H1 (cell line): ENCODE measurements around the gene UBR7. TPM values are rescaled to one million over a fixed set of nuclear protein-coding genes. Genes with fewer than 3 reads are reported as not detected.
"Not testable (repeated sequence)": the region's sequence is repeated elsewhere in the genome, so short reads cannot be mapped to it uniquely, and the experiment has no call there.

Experiments used
- CTCF ChIA-PET: fragments of 300-600 bp; sonication (Branson Sonifier 250); formaldehyde crosslinking; loops from one replicate; lab custom pipeline; 2021; ENCODE audit not compliant: partially characterized antibody; lab: Charles Lee
- POLR2A ChIA-PET: fragments of 300-600 bp; sonication (Branson Sonifier 250); formaldehyde crosslinking; loops from one replicate; lab custom pipeline; 2021; ENCODE audit warnings: inconsistent platforms; ENCODE audit not compliant: partially characterized antibody; lab: Charles Lee
- DNase-seq, 2 experiments: peaks; one replicate each; pipeline versions ENCODE4 v3.0.0 to v3.0.0-alpha.2; 2010 to 2022; ENCODE audit warnings: low spot score in 2 of 2, low read depth in 1 of 2, mixed read lengths in 1 of 2
- FAIRE-seq: peaks from 2 replicates; lab custom pipeline; 2011; peaks lifted over from hg19 to GRCh38; lab: Jason Lieb, UNC
- H2AFZ ChIP-seq: 2 replicates; pipeline ENCODE4 v1.8.1; 2012; ENCODE audit warnings: low read length, inconsistent platforms
- H2AK5ac ChIP-seq: 2 replicates; pipeline ENCODE4 v1.6.1; 2013; ENCODE audit warnings: low read depth, low read length
- H2BK120ac ChIP-seq: replicated peaks from 2 replicates; pipeline ENCODE3; 2013; ENCODE audit warnings: low read depth, low read length, inconsistent platforms
- H2BK12ac ChIP-seq: 2 replicates; pipeline ENCODE4 v1.6.1; 2013; ENCODE audit warnings: low read depth, low read length
- H2BK15ac ChIP-seq: 2 replicates; pipeline ENCODE4 v1.6.1; 2013; ENCODE audit warnings: low read length
- H2BK20ac ChIP-seq: 2 replicates; pipeline ENCODE4 v1.6.1; 2013; ENCODE audit warnings: low read length
- H2BK5ac ChIP-seq: 2 replicates; pipeline ENCODE4 v1.6.1; 2013; ENCODE audit warnings: low read depth, low read length
- H3K14ac ChIP-seq: 2 replicates; pipeline ENCODE4 v1.6.1; 2013; ENCODE audit warnings: inconsistent platforms; ENCODE audit not compliant: insufficient read length
- H3K18ac ChIP-seq: 2 replicates; pipeline ENCODE4 v1.6.1; 2013; ENCODE audit warnings: low read length; ENCODE audit errors: extremely low read depth
- H3K23ac ChIP-seq: 2 replicates; pipeline ENCODE4 v1.6.1; 2013; ENCODE audit warnings: inconsistent platforms; ENCODE audit not compliant: insufficient read length
- H3K23me2 ChIP-seq: 2 replicates; pipeline ENCODE4 v1.6.1; 2013; ENCODE audit warnings: low read depth, low read length
- H3K27ac ChIP-seq: 2 replicates; pipeline ENCODE4 v1.6.1; 2011; ENCODE audit warnings: low read depth, low read length, inconsistent platforms
- H3K27me3 ChIP-seq, 4 experiments: replicated peaks in 1 of 4; 1 replicate in 1 of 4; 2 replicates in 3 of 4; pipeline versions ENCODE4 v1.6.1 to v1.8.1; 2011 to 2013; ENCODE audit warnings: low read length in 3 of 4, mild to moderate bottlenecking in 3 of 4, inconsistent platforms in 2 of 4, mixed read lengths in 2 of 4, moderate library complexity in 1 of 4; ENCODE audit not compliant: control insufficient read depth in 3 of 4, insufficient read depth in 3 of 4; ENCODE audit errors: extremely low read depth in 1 of 4
- H3K36me3 ChIP-seq, 4 experiments: 2 replicates each; pipeline versions ENCODE4 v1.6.1 to v1.8.1; 2011 to 2013; ENCODE audit warnings: mild to moderate bottlenecking in 4 of 4, low read length in 3 of 4, moderate library complexity in 2 of 4, control low read depth in 1 of 4, inconsistent platforms in 1 of 4; ENCODE audit not compliant: insufficient read depth in 4 of 4, control insufficient read depth in 2 of 4
- H3K4ac ChIP-seq: replicated peaks from 2 replicates; pipeline ENCODE3; 2013; ENCODE audit warnings: low read length, low read depth, mixed read lengths, inconsistent platforms; ENCODE audit not compliant: insufficient read length
- H3K4me1 ChIP-seq, 4 experiments: replicated peaks in 1 of 4; 1 replicate in 1 of 4; 2 replicates in 3 of 4; pipeline versions ENCODE4 v1.6.1 to v1.8.1; 2011 to 2013; ENCODE audit warnings: low read length in 3 of 4, inconsistent platforms in 2 of 4, mixed read lengths in 1 of 4; ENCODE audit not compliant: insufficient read depth in 4 of 4, control insufficient read depth in 3 of 4
- H3K4me2 ChIP-seq, 2 experiments: 2 replicates each; pipeline versions ENCODE4 v1.6.1 to v1.8.1; 2011 to 2013; ENCODE audit warnings: low read depth in 2 of 2, low read length in 2 of 2, control low read depth in 1 of 2, inconsistent platforms in 1 of 2, mild to moderate bottlenecking in 1 of 2; ENCODE audit not compliant: insufficient read depth in 1 of 2
- H3K4me3 ChIP-seq, 4 experiments: fragments of 200-600, 300-600 bp in 1 of 4; sonication (generic), shearing (Covaris generic), sonication (Bioruptor Twin) in 1 of 4; 2 replicates each; pipeline versions ENCODE4 v1.5.1 to v1.8.1; 2011 to 2016; ENCODE audit warnings: low read length in 4 of 4, low read depth in 3 of 4, control low read depth in 2 of 4, inconsistent platforms in 2 of 4, mild to moderate bottlenecking in 2 of 4, mixed read lengths in 1 of 4, moderate library complexity in 1 of 4; ENCODE audit not compliant: insufficient read depth in 2 of 4; ENCODE audit errors: extremely low read depth in 1 of 4
- H3K56ac ChIP-seq: replicated peaks from 2 replicates; pipeline ENCODE3; 2013; ENCODE audit warnings: low read depth, mild to moderate bottlenecking, mixed read lengths, low read length, inconsistent platforms; ENCODE audit not compliant: insufficient read length
- H3K79me1 ChIP-seq: 2 replicates; pipeline ENCODE4 v1.6.1; 2013; ENCODE audit warnings: low read depth, low read length, control low read depth
- H3K79me2 ChIP-seq, 2 experiments: 2 replicates each; pipeline versions ENCODE4 v1.6.1 to v1.8.1; 2012 to 2013; ENCODE audit warnings: low read length in 2 of 2, mild to moderate bottlenecking in 2 of 2, inconsistent platforms in 1 of 2; ENCODE audit not compliant: insufficient read depth in 2 of 2, control insufficient read depth in 1 of 2
- H3K9ac ChIP-seq, 4 experiments: replicated peaks in 1 of 4; 1 replicate in 1 of 4; 2 replicates in 3 of 4; pipeline versions ENCODE4 v1.6.1 to v1.8.1; 2011 to 2013; ENCODE audit warnings: low read depth in 3 of 4, low read length in 3 of 4, control low read depth in 2 of 4, mild to moderate bottlenecking in 2 of 4, moderate library complexity in 2 of 4, inconsistent platforms in 1 of 4; ENCODE audit errors: extremely low read depth in 1 of 4
- H3K9me3 ChIP-seq, 2 experiments: 2 replicates each; pipeline versions ENCODE4 v1.6.1 to v1.8.1; 2012 to 2013; ENCODE audit warnings: mild to moderate bottlenecking in 2 of 2, moderate library complexity in 2 of 2, control low read depth in 1 of 2, inconsistent platforms in 1 of 2, low read depth in 1 of 2, low read length in 1 of 2, mixed read lengths in 1 of 2; ENCODE audit not compliant: insufficient read depth in 2 of 2
- H4K20me1 ChIP-seq, 2 experiments: replicated peaks in 1 of 2; 2 replicates each; pipeline versions ENCODE3 to v1.8.1; 2011 to 2013; ENCODE audit warnings: inconsistent platforms in 2 of 2, low read length in 2 of 2, mild to moderate bottlenecking in 1 of 2; ENCODE audit not compliant: insufficient read depth in 2 of 2, control insufficient read depth in 1 of 2
- H4K5ac ChIP-seq: 2 replicates; pipeline ENCODE4 v1.6.1; 2013; ENCODE audit warnings: low read length, low read depth, mixed read lengths, inconsistent platforms; ENCODE audit not compliant: insufficient read length
- H4K8ac ChIP-seq: 2 replicates; pipeline ENCODE4 v1.8.0; 2013; ENCODE audit warnings: mild to moderate bottlenecking, moderate library complexity, low read length, inconsistent platforms; ENCODE audit not compliant: insufficient read depth; ENCODE audit errors: extremely low read depth
- H4K91ac ChIP-seq: replicated peaks from 2 replicates; pipeline ENCODE3; 2013; ENCODE audit warnings: low read length, mixed read lengths, inconsistent platforms; ENCODE audit not compliant: insufficient read length
- WGBS, 2 experiments: shearing (Covaris generic) in 1 of 2; methylation state at CpG; one replicate each; pipeline versions ENCODE4 v1.1.6 to v1.1.7; 2013 to 2015; ENCODE audit warnings: low lambda C conversion rate in 2 of 2, mixed read lengths in 2 of 2, inconsistent platforms in 1 of 2, low coverage in 1 of 2, missing lambda C conversion rate in 1 of 2; ENCODE audit not compliant: insufficient replicate concordance in 2 of 2, insufficient coverage in 1 of 2, insufficient read length in 1 of 2; ENCODE audit errors: extremely low coverage in 1 of 2, missing lambda C conversion rate in 1 of 2; 5-methylcytosine and 5-hydroxymethylcytosine counted together
- polyA plus RNA-seq, 7 experiments: library from polyadenylated mRNA; depleted of rRNA in 3 of 7; stranded (reverse) in 5 of 7; unstranded in 2 of 7; fragments of >200 nt in 5 of 7; fragments of 200-250 nt in 2 of 7; gene quantifications; 1 replicate in 5 of 7; 2 replicates in 1 of 7; 4 replicates in 1 of 7; pipeline versions ENCODE4 v1.2.1 to v1.2.3, GENCODE V29; 2011 to 2013; ENCODE audit warnings: missing spikeins in 2 of 7, mixed read lengths in 2 of 7
- total RNA-seq: library from RNA; stranded (reverse); fragmentation: NEBNext Ultra II Directional; extraction: Animal tissue kit (Norgen Biotek cat#: 25700); gene quantifications from 2 replicates; pipeline ENCODE4 v1.2.1, GENCODE V29; 2021

UBR7 gene
- total and polyA plus RNA-seq, 2 of the 8 experiments (the other 6 are each of a cell fraction or from before 2014, with no cell fraction given), result 20.1 to 28.4 TPM

GRCh38 chr14:93233078-93233477 lies 26.0 kb downstream of the UBR7 start:
- 95% methylated on average over 5 of the region's 5 CpGs; no CpG with 5 or more reads in 1 of the 2 experiments for WGBS, 2 experiments
- not testable (repeated sequence) for H4K20me1 ChIP-seq, H2BK5ac ChIP-seq, H4K91ac ChIP-seq, H3K27ac ChIP-seq, H3K56ac ChIP-seq, H3K23me2 ChIP-seq, H3K36me3 ChIP-seq, H2BK20ac ChIP-seq, FAIRE-seq, H2BK120ac ChIP-seq, H3K27me3 ChIP-seq, H3K4me3 ChIP-seq, H3K23ac ChIP-seq, H3K79me2 ChIP-seq, H3K14ac ChIP-seq, H3K79me1 ChIP-seq, H3K4me1 ChIP-seq, H2AK5ac ChIP-seq, H2BK12ac ChIP-seq, H3K9me3 ChIP-seq, H4K5ac ChIP-seq, H3K4me2 ChIP-seq, H2AFZ ChIP-seq, H2BK15ac ChIP-seq, H3K9ac ChIP-seq, H3K4ac ChIP-seq, H4K8ac ChIP-seq, DNase-seq, H3K18ac ChIP-seq
- POLR2A ChIA-PET, result interaction anchor here (0.7 kb wide), 1 partner anchor 74 kb away, joined by 3 read pairs; no protein-coding TSS in a partner anchor
- CTCF ChIA-PET, result interaction anchor here (0.6 to 2.2 kb wide), 5 partner anchors 24 to 304 kb away, joined by 3 to 8 read pairs (median 4); no protein-coding TSS in a partner anchor
